ENCODE data around the gene LRRC10. TPM values are rescaled to one million over a fixed set of nuclear protein-coding genes. Genes with fewer than 3 reads are reported as not detected.

LRRC10 gene
- polyA plus RNA-seq, 4 donors = not detected

DNA sequence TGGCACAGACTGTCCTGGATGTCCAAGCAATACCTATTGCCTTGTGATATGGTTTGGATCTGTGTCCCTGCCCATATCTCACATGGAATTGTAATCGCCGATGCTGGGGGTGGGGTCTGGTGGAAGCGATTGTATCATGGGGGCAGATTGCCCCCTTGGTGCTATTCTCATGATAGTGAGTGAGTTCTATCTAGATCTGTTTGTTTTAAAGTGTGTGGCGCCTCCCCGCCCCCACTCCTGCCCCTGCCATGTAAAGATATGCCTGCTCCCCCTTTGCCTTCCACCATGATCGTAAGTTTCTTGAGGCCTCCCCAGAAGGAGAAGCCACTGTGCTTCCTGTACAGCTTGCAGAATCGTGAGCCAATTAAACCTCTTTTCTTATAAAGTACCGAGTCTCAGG is 16.8 kb upstream of the LRRC10 start:
- H3K4me3 ChIP-seq (ENCODE audit: low read depth in 1 of 3, low read length in 3 of 3) = no peak overlapping the region
- H3K9me3 ChIP-seq (ENCODE audit: control insufficient read depth in 2 of 2, insufficient read depth in 1 of 2, low read depth in 1 of 2, low read length in 1 of 2) = no peaks in the 10 kb centered on the region
- no peaks in the 10 kb centered on the region for H3K4me1 ChIP-seq (ENCODE audit: control insufficient read depth in 3 of 3, insufficient read depth in 2 of 3, low read depth in 1 of 3, low read length in 2 of 3)
- 79 to 95% (median 92%) methylated on average over 8 of the region's 8 CpGs for WGBS, 3 donors
- H3K27ac ChIP-seq (ENCODE audit: low read depth in 1 of 3, low read length in 2 of 3) = no peak overlapping the region
- no peaks in the 10 kb centered on the region for H3K36me3 ChIP-seq (ENCODE audit: control insufficient read depth in 3 of 3, insufficient read depth in 2 of 3, low read depth in 1 of 3, low read length in 3 of 3)
- DNase-seq (no peak), FAIRE-seq (no peak)
- H3K27me3 ChIP-seq (ENCODE audit: control insufficient read depth in 3 of 3, insufficient read depth in 3 of 3, low read length in 3 of 3) = no peaks in the 10 kb centered on the region

DNA sequence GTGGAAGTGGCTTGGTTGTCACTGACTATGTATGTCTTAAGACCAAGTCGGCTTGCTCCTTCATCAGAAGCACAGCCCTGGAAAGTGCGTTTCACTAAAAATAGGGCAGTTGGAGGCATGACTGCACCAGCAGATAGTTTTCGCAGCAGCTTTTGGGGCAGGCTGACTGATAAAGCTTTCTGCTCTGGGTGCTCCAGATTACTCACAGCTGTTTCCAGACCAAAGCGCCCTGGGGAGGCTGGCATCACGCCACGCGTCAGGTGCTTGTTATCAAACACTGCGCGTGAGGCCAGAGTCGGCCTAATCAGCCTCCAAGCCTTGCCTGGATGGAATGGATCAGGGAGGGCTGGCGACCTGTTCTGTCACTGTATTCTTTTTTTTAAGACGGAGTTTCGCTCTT is 13.3 kb upstream of the LRRC10 start:
- Histone ChIP-seq H3K27ac (ENCODE audit: low read depth in 1 of 3, low read length in 2 of 3) (no peak overlapping the region), H3K27me3 (ENCODE audit: control insufficient read depth in 3 of 3, insufficient read depth in 3 of 3, low read length in 3 of 3) (no peaks in the 10 kb centered on the region), H3K4me1 (ENCODE audit: control insufficient read depth in 3 of 3, insufficient read depth in 2 of 3, low read depth in 1 of 3, low read length in 2 of 3) (no peaks in the 10 kb centered on the region), H3K36me3 (ENCODE audit: control insufficient read depth in 3 of 3, insufficient read depth in 2 of 3, low read depth in 1 of 3, low read length in 3 of 3) (no peaks in the 10 kb centered on the region), H3K4me3 (ENCODE audit: low read depth in 1 of 3, low read length in 3 of 3) (no peak overlapping the region), H3K9me3 (ENCODE audit: control insufficient read depth in 2 of 2, insufficient read depth in 1 of 2, low read depth in 1 of 2, low read length in 1 of 2) (no peaks in the 10 kb centered on the region)
- DNase-seq (peak in 1 of 2 donors; percentile 78), FAIRE-seq (no peak)
- 17 to 75% (median 52%) methylated on average over 13 of the region's 13 CpGs for WGBS, 3 donors

DNA sequence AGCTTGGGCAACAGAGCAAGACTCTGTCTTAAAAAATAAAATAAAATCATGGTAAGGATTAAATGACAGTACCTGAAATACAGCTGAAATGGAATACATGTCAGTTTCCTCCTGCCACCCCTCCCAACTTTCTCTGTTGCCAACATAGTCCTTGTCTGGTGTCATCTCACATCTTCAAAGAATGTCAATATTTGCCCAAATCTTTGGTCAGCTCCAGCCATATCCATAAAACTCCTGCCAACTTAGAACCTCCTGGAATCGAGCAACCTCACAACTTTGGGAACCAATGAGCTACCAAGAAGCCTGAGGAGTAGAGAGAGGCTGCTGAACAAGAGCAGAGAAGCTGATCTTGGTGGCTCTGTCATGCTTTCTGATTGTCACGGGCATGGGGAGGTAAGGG is 10.8 kb upstream of the LRRC10 start:
- DNase-seq (no peak), FAIRE-seq (no peak)
- Histone ChIP-seq H3K36me3 (ENCODE audit: control insufficient read depth in 3 of 3, insufficient read depth in 2 of 3, low read depth in 1 of 3, low read length in 3 of 3) (no peaks in the 10 kb centered on the region), H3K9me3 (ENCODE audit: control insufficient read depth in 2 of 2, insufficient read depth in 1 of 2, low read depth in 1 of 2, low read length in 1 of 2) (no peaks in the 10 kb centered on the region), H3K4me1 (ENCODE audit: control insufficient read depth in 3 of 3, insufficient read depth in 2 of 3, low read depth in 1 of 3, low read length in 2 of 3) (no peaks in the 10 kb centered on the region), H3K4me3 (ENCODE audit: low read depth in 1 of 3, low read length in 3 of 3) (no peak overlapping the region), H3K27ac (ENCODE audit: low read depth in 1 of 3, low read length in 2 of 3) (no peak overlapping the region), H3K27me3 (ENCODE audit: control insufficient read depth in 3 of 3, insufficient read depth in 3 of 3, low read length in 3 of 3) (no peaks in the 10 kb centered on the region)
- 81 to 82% (median 81%) methylated on average over 2 of the region's 2 CpGs for WGBS, 3 donors

GRCh38 chr12:69620921-69621320 is 10.2 kb upstream of the LRRC10 start:
- no peaks in the 10 kb centered on the region for H3K4me1 ChIP-seq (ENCODE audit: control insufficient read depth in 3 of 3, insufficient read depth in 2 of 3, low read depth in 1 of 3, low read length in 2 of 3)
- FAIRE-seq = no peak
- H3K4me3 ChIP-seq (ENCODE audit: low read depth in 1 of 3, low read length in 3 of 3) = no peak overlapping the region
- H3K36me3 ChIP-seq (ENCODE audit: control insufficient read depth in 3 of 3, insufficient read depth in 2 of 3, low read depth in 1 of 3, low read length in 3 of 3) = no peaks in the 10 kb centered on the region
- no peaks in the 10 kb centered on the region for H3K27me3 ChIP-seq (ENCODE audit: control insufficient read depth in 3 of 3, insufficient read depth in 3 of 3, low read length in 3 of 3)
- no peak for DNase-seq
- H3K27ac ChIP-seq (ENCODE audit: low read depth in 1 of 3, low read length in 2 of 3) = no peak overlapping the region
- 68 to 74% (median 72%) methylated on average over 2 of the region's 2 CpGs for WGBS, 3 donors
- no peaks in the 10 kb centered on the region for H3K9me3 ChIP-seq (ENCODE audit: control insufficient read depth in 2 of 2, insufficient read depth in 1 of 2, low read depth in 1 of 2, low read length in 1 of 2)

- FAIRE-seq (no peak), DNase-seq (no peak)
- Histone ChIP-seq H3K36me3 (ENCODE audit: control insufficient read depth in 3 of 3, insufficient read depth in 2 of 3, low read depth in 1 of 3, low read length in 3 of 3) (no peaks in the 10 kb centered on the region), H3K27me3 (ENCODE audit: control insufficient read depth in 3 of 3, insufficient read depth in 3 of 3, low read length in 3 of 3) (no peaks in the 10 kb centered on the region), H3K9me3 (ENCODE audit: control insufficient read depth in 2 of 2, insufficient read depth in 1 of 2, low read depth in 1 of 2, low read length in 1 of 2) (no peaks in the 10 kb centered on the region), H3K27ac (ENCODE audit: low read depth in 1 of 3, low read length in 2 of 3) (no peak overlapping the region), H3K4me3 (ENCODE audit: low read depth in 1 of 3, low read length in 3 of 3) (no peak overlapping the region), H3K4me1 (ENCODE audit: control insufficient read depth in 3 of 3, insufficient read depth in 2 of 3, low read depth in 1 of 3, low read length in 2 of 3) (no peaks in the 10 kb centered on the region)
- WGBS, 3 donors = 67 to 87% (median 73%) methylated on average over 4 of the region's 4 CpGs
Observed at GRCh38 chr12:69620077-69620476, 9.4 kb upstream of the LRRC10 start.

DNA sequence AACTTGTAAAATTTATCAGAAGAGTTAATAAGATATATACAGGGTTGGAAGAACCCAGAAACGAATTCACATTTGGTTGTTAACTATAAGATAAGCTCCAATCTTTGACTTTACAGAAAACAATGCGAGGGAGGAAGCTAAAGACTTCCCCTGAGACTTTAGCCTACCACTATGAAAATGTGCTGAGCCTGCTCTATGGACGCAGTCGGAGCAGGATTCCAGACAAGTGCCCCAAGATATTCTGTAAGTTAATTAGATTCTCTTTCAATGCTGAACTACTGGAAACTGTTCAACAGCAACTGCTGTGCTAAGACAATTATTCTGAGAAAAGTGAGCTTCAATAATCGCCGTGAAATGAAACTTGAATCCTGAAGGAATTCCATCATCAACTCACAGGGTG is 8.3 kb upstream of the LRRC10 start:
- Histone ChIP-seq H3K36me3 (ENCODE audit: control insufficient read depth in 3 of 3, insufficient read depth in 2 of 3, low read depth in 1 of 3, low read length in 3 of 3) (no peaks in the 10 kb centered on the region), H3K27ac (ENCODE audit: low read depth in 1 of 3, low read length in 2 of 3) (no peak overlapping the region), H3K27me3 (ENCODE audit: control insufficient read depth in 3 of 3, insufficient read depth in 3 of 3, low read length in 3 of 3) (no peaks in the 10 kb centered on the region), H3K9me3 (ENCODE audit: control insufficient read depth in 2 of 2, insufficient read depth in 1 of 2, low read depth in 1 of 2, low read length in 1 of 2) (no peaks in the 10 kb centered on the region), H3K4me3 (ENCODE audit: low read depth in 1 of 3, low read length in 3 of 3) (no peak overlapping the region), H3K4me1 (ENCODE audit: control insufficient read depth in 3 of 3, insufficient read depth in 2 of 3, low read depth in 1 of 3, low read length in 2 of 3) (no peaks in the 10 kb centered on the region)
- WGBS, 3 donors = 62 to 80% (median 70%) methylated on average over 6 of the region's 6 CpGs
- FAIRE-seq = no peak
- DNase-seq = no peak

DNA sequence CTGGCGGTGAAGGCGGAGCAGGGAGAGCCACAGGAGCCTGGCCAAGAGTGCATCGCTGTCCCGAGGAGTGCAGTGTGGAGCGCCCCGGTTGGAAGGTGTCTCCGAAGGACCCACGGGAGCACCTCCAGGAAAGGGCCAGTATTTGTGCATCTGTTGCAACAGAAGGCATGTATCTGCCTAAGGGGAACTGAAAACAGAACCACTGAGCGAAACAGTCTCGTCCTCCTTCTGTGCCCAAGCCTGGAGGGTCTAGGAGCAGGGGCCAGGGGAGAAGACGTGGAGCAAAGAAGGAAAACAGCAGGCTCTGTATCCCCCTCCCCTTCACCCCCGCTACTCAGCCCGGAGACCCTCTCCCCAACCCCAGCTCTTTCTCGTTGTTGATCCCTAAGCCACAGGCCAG is 5.3 kb upstream of the LRRC10 start:
- H3K27ac ChIP-seq (ENCODE audit: low read depth in 1 of 3, low read length in 2 of 3) = no peak overlapping the region
- no peak for FAIRE-seq
- WGBS, 3 donors = 79 to 84% (median 83%) methylated on average over 14 of the region's 14 CpGs
- no peak overlapping the region for H3K4me3 ChIP-seq (ENCODE audit: low read depth in 1 of 3, low read length in 3 of 3)
- H3K27me3 ChIP-seq (ENCODE audit: control insufficient read depth in 3 of 3, insufficient read depth in 3 of 3, low read length in 3 of 3) = no peaks in the 10 kb centered on the region
- no peak for DNase-seq
- no peaks in the 10 kb centered on the region for H3K9me3 ChIP-seq (ENCODE audit: control insufficient read depth in 2 of 2, insufficient read depth in 1 of 2, low read depth in 1 of 2, low read length in 1 of 2)
- H3K4me1 ChIP-seq (ENCODE audit: control insufficient read depth in 3 of 3, insufficient read depth in 2 of 3, low read depth in 1 of 3, low read length in 2 of 3) = no peaks in the 10 kb centered on the region
- H3K36me3 ChIP-seq (ENCODE audit: control insufficient read depth in 3 of 3, insufficient read depth in 2 of 3, low read depth in 1 of 3, low read length in 3 of 3) = no peaks in the 10 kb centered on the region

- Histone ChIP-seq H3K9me3 (ENCODE audit: control insufficient read depth in 2 of 2, insufficient read depth in 1 of 2, low read depth in 1 of 2, low read length in 1 of 2) (no peaks in the 10 kb centered on the region), H3K27me3 (ENCODE audit: control insufficient read depth in 3 of 3, insufficient read depth in 3 of 3, low read length in 3 of 3) (no peaks in the 10 kb centered on the region), H3K36me3 (ENCODE audit: control insufficient read depth in 3 of 3, insufficient read depth in 2 of 3, low read depth in 1 of 3, low read length in 3 of 3) (no peaks in the 10 kb centered on the region), H3K4me3 (ENCODE audit: low read depth in 1 of 3, low read length in 3 of 3) (no peak overlapping the region), H3K27ac (ENCODE audit: low read depth in 1 of 3, low read length in 2 of 3) (no peak overlapping the region), H3K4me1 (ENCODE audit: control insufficient read depth in 3 of 3, insufficient read depth in 2 of 3, low read depth in 1 of 3, low read length in 2 of 3) (no peaks in the 10 kb centered on the region)
- DNase-seq = no peak
- no peak for FAIRE-seq
Observed at GRCh38 chr12:69613351-69613750, 2.6 kb upstream of the LRRC10 start.

DNA sequence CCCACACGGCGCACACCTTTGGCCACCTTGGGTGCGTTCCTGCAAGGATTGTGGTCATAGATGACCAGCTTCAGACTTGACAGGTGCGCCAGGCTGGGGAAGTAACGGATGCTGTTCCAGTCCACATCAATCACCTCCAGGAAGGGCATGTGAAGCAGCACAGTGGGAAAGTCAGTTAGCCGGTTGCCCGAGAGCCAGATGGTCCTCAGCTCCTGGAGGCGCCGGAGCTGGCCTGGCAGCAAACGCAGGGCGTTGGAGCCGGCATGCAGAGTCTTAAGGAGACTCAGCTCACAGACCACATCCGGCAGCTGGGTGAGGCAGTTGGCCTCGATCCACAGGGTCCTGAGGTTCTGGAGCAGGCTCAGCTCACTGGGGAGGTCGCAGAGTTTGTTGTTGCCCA is 581 bp downstream of the LRRC10 start:
- FAIRE-seq (no peak), DNase-seq (no peak)
- no peaks in the 10 kb centered on the region for H3K36me3 ChIP-seq (ENCODE audit: control insufficient read depth in 3 of 3, insufficient read depth in 2 of 3, low read depth in 1 of 3, low read length in 3 of 3)
- H3K4me3 ChIP-seq (ENCODE audit: low read depth in 1 of 3, low read length in 3 of 3) = no peak overlapping the region
- no peaks in the 10 kb centered on the region for H3K9me3 ChIP-seq (ENCODE audit: control insufficient read depth in 2 of 2, insufficient read depth in 1 of 2, low read depth in 1 of 2, low read length in 1 of 2)
- WGBS, 3 donors = 89 to 92% (median 91%) methylated on average over 15 of the region's 15 CpGs
- no peaks in the 10 kb centered on the region for H3K4me1 ChIP-seq (ENCODE audit: control insufficient read depth in 3 of 3, insufficient read depth in 2 of 3, low read depth in 1 of 3, low read length in 2 of 3)
- no peaks in the 10 kb centered on the region for H3K27me3 ChIP-seq (ENCODE audit: control insufficient read depth in 3 of 3, insufficient read depth in 3 of 3, low read length in 3 of 3)
- no peak overlapping the region for H3K27ac ChIP-seq (ENCODE audit: low read depth in 1 of 3, low read length in 2 of 3)

Data from small intestine (tissue), 7 donors.